ENCODE data around the gene HRH1.

DNA sequence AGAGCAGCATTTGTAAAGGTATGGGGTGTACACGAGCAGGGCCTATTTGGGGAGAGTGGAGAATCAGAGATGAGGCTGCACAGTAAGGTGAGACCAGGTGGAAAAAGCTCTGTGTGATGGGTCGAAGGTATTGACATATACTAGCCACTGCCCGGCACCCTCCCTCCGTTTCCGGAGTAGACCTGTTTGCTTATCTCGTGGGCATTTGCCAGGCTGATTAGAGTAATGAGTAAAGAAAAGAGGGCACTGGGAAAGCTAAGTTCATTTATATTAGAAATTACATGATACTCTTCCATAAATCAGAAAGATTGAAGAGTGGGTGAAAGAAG lies 71.7 kb downstream of the HRH1 start:
- TF ChIP-seq, protein P1, sequence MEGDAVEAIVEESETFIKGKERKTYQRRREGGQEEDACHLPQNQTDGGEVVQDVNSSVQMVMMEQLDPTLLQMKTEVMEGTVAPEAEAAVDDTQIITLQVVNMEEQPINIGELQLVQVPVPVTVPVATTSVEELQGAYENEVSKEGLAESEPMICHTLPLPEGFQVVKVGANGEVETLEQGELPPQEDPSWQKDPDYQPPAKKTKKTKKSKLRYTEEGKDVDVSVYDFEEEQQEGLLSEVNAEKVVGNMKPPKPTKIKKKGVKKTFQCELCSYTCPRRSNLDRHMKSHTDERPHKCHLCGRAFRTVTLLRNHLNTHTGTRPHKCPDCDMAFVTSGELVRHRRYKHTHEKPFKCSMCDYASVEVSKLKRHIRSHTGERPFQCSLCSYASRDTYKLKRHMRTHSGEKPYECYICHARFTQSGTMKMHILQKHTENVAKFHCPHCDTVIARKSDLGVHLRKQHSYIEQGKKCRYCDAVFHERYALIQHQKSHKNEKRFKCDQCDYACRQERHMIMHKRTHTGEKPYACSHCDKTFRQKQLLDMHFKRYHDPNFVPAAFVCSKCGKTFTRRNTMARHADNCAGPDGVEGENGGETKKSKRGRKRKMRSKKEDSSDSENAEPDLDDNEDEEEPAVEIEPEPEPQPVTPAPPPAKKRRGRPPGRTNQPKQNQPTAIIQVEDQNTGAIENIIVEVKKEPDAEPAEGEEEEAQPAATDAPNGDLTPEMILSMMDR (IDR thresholded peaks at IDR 0.05) = no peak
- TF ChIP-seq POLR2A (IDR thresholded peaks at IDR 0.05) = no peak

Measured in prostate gland (tissue), 2 donors.